ENCODE results near the gene PHLPP1.

Gene PHLPP1

DNA sequence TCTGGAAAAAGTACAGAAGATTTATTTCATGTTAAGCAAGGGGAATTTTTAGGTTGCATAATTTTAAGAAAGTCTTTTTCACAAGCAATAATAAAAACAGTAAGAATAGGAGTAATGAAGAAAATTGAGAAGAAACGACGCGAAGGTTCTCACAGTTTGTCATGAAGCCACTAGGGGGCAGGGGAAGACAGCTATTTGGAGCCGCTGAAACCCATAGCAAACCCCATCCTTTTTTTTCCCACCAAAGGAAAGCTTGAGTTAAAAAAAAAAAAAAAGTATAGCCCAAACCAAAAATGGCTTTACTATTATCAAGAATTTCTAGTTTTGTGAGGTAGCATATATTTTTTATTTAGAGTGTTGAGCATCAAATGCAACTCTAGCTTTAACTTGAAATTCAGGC, 300.9 kb downstream of the PHLPP1 start:
- WGBS = 3% methylated on average over 4 of the region's 4 CpGs

DNA sequence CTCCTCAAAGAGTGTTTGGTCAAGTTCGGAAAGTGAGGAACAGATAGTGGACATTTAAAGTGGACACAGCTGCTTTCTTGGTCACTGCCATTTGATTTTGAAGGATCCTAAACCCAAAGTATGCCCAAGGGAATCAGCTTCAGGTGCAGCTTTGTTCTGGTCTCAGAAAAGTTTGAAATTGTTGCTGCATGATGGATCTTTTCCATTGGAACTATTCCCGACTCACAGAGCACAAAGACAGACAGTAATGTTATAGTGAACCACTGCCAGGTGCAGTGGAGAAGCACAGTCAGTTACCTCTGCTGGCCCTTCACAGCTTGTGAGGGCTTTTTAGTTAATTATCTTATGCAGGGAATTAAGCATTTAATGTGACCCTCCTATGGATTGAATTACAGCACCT, 301.7 kb downstream of the PHLPP1 start:
- no peak overlapping the region for H3K4me3 ChIP-seq (ENCODE audit: low read length)
- no peak overlapping the region for H3K27ac ChIP-seq (ENCODE audit: low read depth, low read length)
- peaks cover 12% of the 10 kb centered on the region for H3K9me3 ChIP-seq (ENCODE audit: insufficient read depth, low read depth, low read length)
- H3K4me1 ChIP-seq (ENCODE audit: insufficient read depth, low read length) = no peaks in the 10 kb centered on the region
- 98% methylated on average over 2 of the region's 2 CpGs for WGBS
- H3K9ac ChIP-seq (ENCODE audit: low read depth, low read length) = no peak overlapping the region
- no peaks in the 10 kb centered on the region for H3K27me3 ChIP-seq (ENCODE audit: insufficient read depth, low read length)
- no peaks in the 10 kb centered on the region for H3K36me3 ChIP-seq (ENCODE audit: insufficient read depth, low read length)

More for the DNA sequence above, 300.9 kb downstream of the PHLPP1 start:
- Histone ChIP-seq H3K27ac (ENCODE audit: low read depth, low read length) (no peak overlapping the region), H3K9ac (ENCODE audit: low read depth, low read length) (no peak overlapping the region), H3K9me3 (ENCODE audit: insufficient read depth, low read depth, low read length) (peaks cover 12% of the 10 kb centered on the region), H3K4me3 (ENCODE audit: low read length) (no peak overlapping the region), H3K36me3 (ENCODE audit: insufficient read depth, low read length) (no peaks in the 10 kb centered on the region), H3K4me1 (ENCODE audit: insufficient read depth, low read length) (no peaks in the 10 kb centered on the region), H3K27me3 (ENCODE audit: insufficient read depth, low read length) (no peaks in the 10 kb centered on the region)

DNA sequence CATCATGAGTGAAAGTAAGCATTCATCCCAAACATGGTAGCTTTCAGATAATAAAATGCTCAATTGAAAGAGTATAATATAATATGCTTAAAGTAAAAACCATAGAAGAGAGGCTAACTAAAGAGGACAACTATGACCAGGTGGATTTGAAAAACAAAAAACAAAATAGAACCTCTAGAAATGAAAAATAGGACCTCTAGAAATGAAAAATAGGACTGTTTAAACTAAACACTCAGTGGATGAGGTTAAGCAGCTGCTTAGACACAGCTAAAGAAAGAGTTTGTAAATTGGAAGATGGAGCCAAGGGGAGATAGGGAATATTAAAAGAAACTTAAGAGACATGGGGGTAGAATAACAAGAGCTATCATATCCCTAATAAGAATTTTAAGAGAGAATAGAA, 302.6 kb downstream of the PHLPP1 start:
- H3K4me1 ChIP-seq (ENCODE audit: insufficient read depth, low read length) = no peaks in the 10 kb centered on the region
- H3K36me3 ChIP-seq (ENCODE audit: insufficient read depth, low read length) = no peaks in the 10 kb centered on the region
- peaks cover 12% of the 10 kb centered on the region for H3K9me3 ChIP-seq (ENCODE audit: insufficient read depth, low read depth, low read length)
- no peak overlapping the region for H3K4me3 ChIP-seq (ENCODE audit: low read length)
- no peaks in the 10 kb centered on the region; the same call in 1 of the 2 replicates for H3K27me3 ChIP-seq (ENCODE audit: insufficient read depth, low read length)
- H3K9ac ChIP-seq (ENCODE audit: low read depth, low read length) = no peak overlapping the region
- no peak overlapping the region for H3K27ac ChIP-seq (ENCODE audit: low read depth, low read length)

DNA sequence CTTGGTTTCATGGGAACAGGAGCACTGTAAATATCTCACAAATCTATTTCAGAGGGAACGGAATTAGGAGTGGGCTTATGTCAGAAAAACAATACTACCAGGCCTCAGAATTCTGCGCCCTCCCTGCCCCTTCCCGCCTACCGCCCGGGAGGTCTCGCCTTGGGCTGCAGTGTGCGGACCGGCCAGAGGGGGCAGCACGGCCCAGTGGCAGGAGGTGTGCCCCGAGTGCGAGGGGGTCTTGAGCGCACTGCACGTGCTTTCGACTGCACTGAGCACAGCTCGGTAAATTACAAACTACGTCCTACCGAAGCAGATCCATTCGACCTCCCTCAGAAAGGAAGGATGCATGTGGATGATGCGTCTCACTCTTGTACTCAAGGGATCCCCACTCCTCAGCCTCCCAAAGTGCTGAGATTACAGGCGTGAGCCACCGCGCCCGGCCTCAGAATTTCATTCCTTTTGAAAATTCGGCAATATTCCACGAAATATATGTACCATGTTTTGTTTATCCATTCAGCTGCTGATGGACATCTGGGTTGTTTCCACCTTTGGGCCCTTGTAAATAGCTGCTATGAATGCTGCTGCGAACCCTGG, 307.2 kb downstream of the PHLPP1 start:
- Histone ChIP-seq H3K4me3 (ENCODE audit: low read length) (no peak overlapping the region), H3K9me3 (ENCODE audit: insufficient read depth, low read depth, low read length) (peaks cover 10% of the 10 kb centered on the region), H3K27ac (ENCODE audit: low read depth, low read length) (no peak overlapping the region), H3K4me1 (ENCODE audit: insufficient read depth, low read length) (no peaks in the 10 kb centered on the region), H3K36me3 (ENCODE audit: insufficient read depth, low read length) (no peaks in the 10 kb centered on the region), H3K27me3 (ENCODE audit: insufficient read depth, low read length) (no peaks in the 10 kb centered on the region; the same call in 1 of the 2 replicates), H3K9ac (ENCODE audit: low read depth, low read length) (no peak overlapping the region)
- 78% methylated on average over 26 of the region's 26 CpGs for WGBS

DNA sequence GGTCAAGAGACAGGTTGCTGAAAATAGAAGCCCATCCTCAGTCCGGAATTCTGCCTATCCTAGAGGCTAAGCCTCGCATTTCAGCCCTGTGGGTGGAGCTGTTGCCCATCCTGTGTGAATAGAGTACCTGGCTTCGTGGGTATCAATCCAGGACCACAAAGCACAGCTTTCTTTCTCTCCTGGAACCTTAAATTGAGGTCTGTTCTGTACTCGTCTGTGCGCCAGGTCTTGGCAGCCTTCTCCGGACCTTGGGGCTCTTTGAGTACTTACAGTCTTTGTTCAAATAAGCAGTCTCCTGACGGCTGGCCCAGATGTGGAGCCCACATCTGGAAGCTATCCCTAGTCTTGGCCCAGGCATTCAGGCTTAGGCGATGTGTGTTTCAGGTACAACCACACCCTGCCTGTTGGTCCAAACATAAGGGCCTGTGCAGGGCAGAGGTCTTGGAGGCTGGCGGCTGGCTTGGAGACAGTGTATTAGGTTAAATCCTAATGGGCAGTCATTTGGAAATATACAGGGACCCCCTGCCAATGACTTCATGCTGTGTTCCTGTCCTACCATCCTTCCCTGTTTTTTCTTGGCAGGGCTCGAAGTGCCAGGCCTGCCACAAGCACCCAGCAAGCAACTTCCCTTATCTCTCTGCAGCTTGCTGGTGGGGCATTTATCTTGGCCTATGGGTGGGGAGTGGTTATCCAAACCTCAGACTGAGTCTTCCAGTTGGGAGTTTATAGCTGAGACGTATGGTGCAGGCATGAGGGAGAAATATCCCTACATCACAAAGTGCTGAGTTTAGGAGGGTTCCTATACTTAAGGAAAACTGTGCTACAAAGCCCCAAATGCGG, 310.1 kb downstream of the PHLPP1 start:
- Histone ChIP-seq H3K9ac (ENCODE audit: low read depth, low read length) (no peak overlapping the region), H3K27ac (ENCODE audit: low read depth, low read length) (no peak overlapping the region), H3K4me1 (ENCODE audit: insufficient read depth, low read length) (no peaks in the 10 kb centered on the region), H3K27me3 (ENCODE audit: insufficient read depth, low read length) (no peaks in the 10 kb centered on the region; the same call in 1 of the 2 replicates), H3K36me3 (ENCODE audit: insufficient read depth, low read length) (no peaks in the 10 kb centered on the region), H3K4me3 (ENCODE audit: low read length) (no peak overlapping the region), H3K9me3 (ENCODE audit: insufficient read depth, low read depth, low read length) (no peaks in the 10 kb centered on the region)
- WGBS = 60% methylated on average over 11 of the region's 12 CpGs

DNA sequence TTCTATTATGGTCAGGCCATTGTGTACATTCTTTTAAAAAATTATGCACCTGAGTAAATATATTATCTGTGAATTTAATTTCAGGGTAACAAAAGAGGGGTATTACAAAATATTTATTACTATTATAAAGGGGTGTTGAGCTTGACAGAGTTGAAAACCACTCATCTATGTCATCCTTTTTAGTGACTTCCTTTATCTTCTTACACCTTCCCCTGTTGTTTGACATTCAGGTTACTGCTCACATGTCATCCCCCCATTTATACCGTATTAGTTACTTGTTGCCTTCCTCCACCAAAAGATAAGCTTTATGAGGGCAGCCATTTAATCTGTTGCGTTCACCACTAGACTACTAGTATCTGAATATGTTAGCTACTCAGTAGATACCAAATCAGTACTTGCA, 313.0 kb downstream of the PHLPP1 start:
- WGBS = 92% methylated on average over 1 of the region's 2 CpGs
- H3K4me3 ChIP-seq (ENCODE audit: low read length) = no peak overlapping the region
- H3K27ac ChIP-seq (ENCODE audit: low read depth, low read length) = no peak overlapping the region
- no peak overlapping the region for H3K9ac ChIP-seq (ENCODE audit: low read depth, low read length)
- H3K27me3 ChIP-seq (ENCODE audit: insufficient read depth, low read length) = no peaks in the 10 kb centered on the region; the same call in 1 of the 2 replicates
- no peaks in the 10 kb centered on the region for H3K4me1 ChIP-seq (ENCODE audit: insufficient read depth, low read length)
- H3K9me3 ChIP-seq (ENCODE audit: insufficient read depth, low read depth, low read length) = no peaks in the 10 kb centered on the region
- H3K36me3 ChIP-seq (ENCODE audit: insufficient read depth, low read length) = no peaks in the 10 kb centered on the region
